Pulmonary artery endothelial cell (primary cell): Measurements from ENCODE around the gene NDUFAF8. TPM values are rescaled to one million over a fixed set of nuclear protein-coding genes. Genes with fewer than 3 reads are reported as not detected.

ENCODE experiments used
- DNase-seq: peaks from one replicate; pipeline ENCODE4 v3.0.0-alpha.2; 2011; ENCODE audit warnings: low read depth, low spot score
- total RNA-seq: library from RNA; depleted of rRNA; stranded (reverse); fragments of >200 nt; gene quantifications from 2 replicates; pipeline ENCODE4 v1.2.3, GENCODE V29; 2014

NDUFAF8 gene
- total RNA-seq, 1 donor from 2014 or later, result 47.6 TPM

- DNase-seq, result no peak
Observed at GRCh38 chr17:81273698-81274470, 34.8 kb downstream of the NDUFAF8 start.

GRCh38 chr17:81274471-81274855 lies 35.3 kb downstream of the NDUFAF8 start:
- DNase-seq, result no peak

GRCh38 chr17:81276781-81277180 lies 37.7 kb downstream of the NDUFAF8 start:
- no peak for DNase-seq

GRCh38 chr17:81277421-81277820 lies 38.3 kb downstream of the NDUFAF8 start:
- no peak for DNase-seq

GRCh38 chr17:81277946-81278693 lies 39.0 kb downstream of the NDUFAF8 start:
- no peak for DNase-seq

GRCh38 chr17:81278831-81279230 lies 39.7 kb downstream of the NDUFAF8 start:
- DNase-seq, result no peak

GRCh38 chr17:81279278-81280275 lies 40.5 kb downstream of the NDUFAF8 start:
- no peak for DNase-seq

- DNase-seq, result no peak
Observed at GRCh38 chr17:81280571-81280970, 41.5 kb downstream of the NDUFAF8 start.

GRCh38 chr17:81282141-81282540 lies 43.0 kb downstream of the NDUFAF8 start:
- no peak for DNase-seq

GRCh38 chr17:81282876-81283275 lies 43.8 kb downstream of the NDUFAF8 start:
- DNase-seq, result no peak

GRCh38 chr17:81285179-81285878 lies 46.2 kb downstream of the NDUFAF8 start:
- DNase-seq, result peak; percentile 22

GRCh38 chr17:81285894-81286293 lies 46.8 kb downstream of the NDUFAF8 start:
- no peak for DNase-seq

- DNase-seq, result no peak
Observed at GRCh38 chr17:81286491-81287145, 47.5 kb downstream of the NDUFAF8 start.

- no peak for DNase-seq
Observed at GRCh38 chr17:81287152-81287551, 48.0 kb downstream of the NDUFAF8 start.

- DNase-seq, result no peak
Observed at GRCh38 chr17:81287741-81288430, 48.8 kb downstream of the NDUFAF8 start.

- DNase-seq, result no peak
Observed at GRCh38 chr17:81288715-81289114, 49.6 kb downstream of the NDUFAF8 start.

- no peak for DNase-seq
Observed at GRCh38 chr17:81289627-81290026, 50.5 kb downstream of the NDUFAF8 start.

- no peak for DNase-seq
Observed at GRCh38 chr17:81290230-81290629, 51.1 kb downstream of the NDUFAF8 start.
